RWPE2 (cell line): ENCODE data around the gene PKD1.

Experiments
- ATAC-seq: fragments of 200-7000 bp; cut with Tn5 transposase; 3 replicates; pipeline ENCODE4 v1.9.1; 2021; ENCODE audit warnings: low read depth
- DNase-seq: peaks from one replicate; pipeline ENCODE4 v3.0.0-alpha.2; 2020; ENCODE audit warnings: low spot score
- H3K27ac ChIP-seq: fragments of 450-650 bp; 2 replicates; pipeline ENCODE4 v1.5.1; 2017; ENCODE audit warnings: mild to moderate bottlenecking; ENCODE audit not compliant: poor library complexity, severe bottlenecking
- H3K27me3 ChIP-seq: fragments of 250-450 bp; sonication (Bioruptor Pico); 2 replicates; pipeline ENCODE4 v1.5.1; 2021; ENCODE audit warnings: mild to moderate bottlenecking, moderate library complexity; ENCODE audit not compliant: insufficient read depth, poor library complexity, severe bottlenecking
- H3K36me3 ChIP-seq: fragments of 250-450 bp; sonication (Bioruptor Pico); 2 replicates; pipeline ENCODE4 v1.5.1; 2020; ENCODE audit warnings: low read depth, mild to moderate bottlenecking, moderate library complexity
- H3K4me1 ChIP-seq: fragments of 250-450 bp; sonication (Bioruptor Pico); 2 replicates; pipeline ENCODE4 v1.5.1; 2021; ENCODE audit warnings: mild to moderate bottlenecking, moderate library complexity; ENCODE audit not compliant: insufficient read depth, poor library complexity, severe bottlenecking
- H3K4me3 ChIP-seq: fragments of 250-450 bp; sonication (Bioruptor Pico); 2 replicates; pipeline ENCODE4 v1.5.1; 2021; ENCODE audit warnings: mild to moderate bottlenecking, moderate library complexity; ENCODE audit not compliant: severe bottlenecking
- H3K9me3 ChIP-seq: fragments of 250-450 bp; sonication (Bioruptor Pico); 2 replicates; pipeline ENCODE4 v1.5.1; 2021; ENCODE audit warnings: mild to moderate bottlenecking, moderate library complexity; ENCODE audit not compliant: severe bottlenecking
- CTCF ChIP-seq: fragments of 450-650 bp; IDR thresholded peaks from one replicate; pipeline ENCODE4 v1.5.1; 2017; ENCODE audit warnings: mild to moderate bottlenecking, moderate library complexity; ENCODE audit not compliant: poor library complexity, severe bottlenecking

PKD1 gene

DNA sequence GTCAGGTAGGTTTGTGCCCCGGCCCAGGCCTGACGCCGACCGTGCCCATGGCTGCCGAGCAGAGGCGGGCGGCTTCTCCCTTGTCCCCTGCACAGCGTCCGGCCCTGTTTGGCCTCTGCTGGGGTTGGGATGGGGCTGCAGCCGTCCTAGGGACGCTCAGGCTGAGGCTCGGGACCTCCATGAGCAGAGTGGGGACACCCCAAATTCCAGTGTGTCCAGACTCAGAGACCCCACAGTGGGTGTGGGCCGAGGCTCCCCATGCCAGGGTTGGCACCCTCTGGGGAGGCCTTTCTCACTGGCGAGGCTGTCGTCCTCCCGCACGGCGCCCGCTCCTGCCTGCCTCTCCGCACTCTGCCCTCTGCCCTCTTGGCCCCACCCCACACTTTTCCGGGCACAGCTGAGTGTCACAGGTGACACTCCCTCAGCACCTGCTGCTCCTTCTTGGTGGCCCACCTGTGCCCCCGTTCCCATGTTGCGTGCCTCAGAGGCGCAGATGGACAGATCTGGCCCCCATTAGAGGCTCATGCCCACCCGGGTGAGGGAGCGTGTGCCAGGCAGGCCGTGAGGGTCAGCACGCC is 36.0 kb upstream of the PKD1 start:
- Histone ChIP-seq H3K36me3 (peaks cover 62% of the 10 kb centered on the region), H3K4me3 (no peak overlapping the region), H3K27ac (no peak overlapping the region), H3K4me1 (peaks cover 5% of the 10 kb centered on the region), H3K9me3 (no peaks in the 10 kb centered on the region), H3K27me3 (no peaks in the 10 kb centered on the region)
- ATAC-seq: no peak
- no peak for DNase-seq
- TF ChIP-seq CTCF: no peak

DNA sequence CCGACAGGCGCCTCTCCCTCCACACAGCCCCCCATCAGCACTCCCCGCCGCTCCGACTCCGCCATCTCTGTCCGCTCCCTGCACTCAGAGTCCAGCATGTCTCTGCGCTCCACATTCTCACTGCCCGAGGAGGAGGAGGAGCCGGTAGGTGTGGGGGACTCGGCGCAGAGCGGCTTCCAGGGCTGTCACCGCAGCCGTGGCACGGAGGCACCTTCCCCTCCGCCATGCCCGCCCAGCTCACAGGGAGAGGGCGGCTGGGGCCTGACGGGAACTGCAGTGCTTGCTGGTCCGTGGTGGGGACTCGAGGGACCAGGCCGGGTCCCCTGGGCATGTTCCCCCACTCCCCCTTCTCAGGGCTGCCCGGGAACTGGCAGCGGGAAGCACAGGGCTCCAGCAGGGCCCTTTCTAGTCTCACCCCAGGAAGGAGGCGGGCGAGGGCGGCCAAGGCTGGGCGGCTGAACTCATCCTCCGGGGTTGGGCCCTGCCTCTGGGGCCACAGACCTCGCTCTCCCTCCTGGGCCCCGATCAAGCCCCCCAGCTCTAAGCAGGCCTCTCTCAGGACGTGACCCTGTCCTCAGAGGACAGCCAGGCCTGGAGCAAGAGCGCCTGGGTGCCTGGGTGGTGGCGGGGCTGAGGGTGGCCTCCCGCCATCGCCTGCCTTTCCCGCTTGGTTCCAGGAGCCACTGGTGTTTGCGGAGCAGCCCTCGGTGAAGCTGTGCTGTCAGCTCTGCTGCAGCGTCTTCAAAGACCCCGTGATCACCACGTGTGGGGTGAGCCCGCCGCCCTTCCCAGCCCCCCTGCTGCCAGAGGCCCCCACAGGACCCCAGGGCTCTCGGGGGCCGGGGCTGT is 35.1 kb upstream of the PKD1 start:
- ATAC-seq (no peak), DNase-seq (no peak)
- TF ChIP-seq CTCF: no peak
- Histone ChIP-seq H3K36me3 (peaks cover 65% of the 10 kb centered on the region), H3K4me3 (no peak overlapping the region), H3K4me1 (peaks cover under 1% of the 10 kb centered on the region), H3K27me3 (no peaks in the 10 kb centered on the region), H3K27ac (no peak overlapping the region), H3K9me3 (no peaks in the 10 kb centered on the region)

GRCh38 chr16:2170080-2170479 is 34.4 kb upstream of the PKD1 start:
- H3K27ac ChIP-seq: no peak overlapping the region
- H3K4me1 ChIP-seq: no peaks in the 10 kb centered on the region
- no peak for ATAC-seq
- no peak overlapping the region for H3K4me3 ChIP-seq
- TF ChIP-seq CTCF: no peak
- DNase-seq: no peak
- H3K36me3 ChIP-seq: peaks cover 63% of the 10 kb centered on the region
- H3K27me3 ChIP-seq: no peaks in the 10 kb centered on the region
- no peaks in the 10 kb centered on the region for H3K9me3 ChIP-seq

GRCh38 chr16:2167068-2167638 is 31.5 kb upstream of the PKD1 start:
- no peak for ATAC-seq
- H3K36me3 ChIP-seq: peaks cover 45% of the 10 kb centered on the region

More at GRCh38 chr16:2167068-2167638, 31.5 kb upstream of the PKD1 start:
- no peak overlapping the region for H3K27ac ChIP-seq
- H3K9me3 ChIP-seq: no peaks in the 10 kb centered on the region
- no peaks in the 10 kb centered on the region for H3K27me3 ChIP-seq
- DNase-seq: no peak
- TF ChIP-seq CTCF: no peak
- H3K4me3 ChIP-seq: no peak overlapping the region
- H3K4me1 ChIP-seq: peaks cover 16% of the 10 kb centered on the region
